HG03095 (cell line): ENCODE measurements around the gene PRRG4.
A peak's percentile ranks its signal among the peaks of the same experiment; 100 is the strongest.
"Not testable (repeated sequence)": the region's sequence is repeated elsewhere in the genome, so short reads cannot be mapped to it uniquely, and the experiment has no call there.

Experiments
- ATAC-seq: cut with Tn5 transposase; IDR thresholded peaks from one replicate; pipeline ENCODE4 v1.9.1; 2021; ENCODE audit warnings: moderate library complexity; ENCODE audit not compliant: unreplicated experiment

Gene PRRG4

GRCh38 chr11:32884770-32885384, 55.1 kb downstream of the PRRG4 start:
- ATAC-seq: no peak

GRCh38 chr11:32885556-32885955, 55.8 kb downstream of the PRRG4 start:
- ATAC-seq: no peak

- ATAC-seq: no peak
Observed at GRCh38 chr11:32886180-32886579, 56.5 kb downstream of the PRRG4 start.

- not testable (repeated sequence) for ATAC-seq
Observed at GRCh38 chr11:32887707-32888383, 58.1 kb downstream of the PRRG4 start.

- not testable (repeated sequence) for ATAC-seq
Observed at GRCh38 chr11:32888384-32888710, 58.6 kb downstream of the PRRG4 start.

- ATAC-seq: no peak
Observed at GRCh38 chr11:32888805-32889204, 59.1 kb downstream of the PRRG4 start.

- no peak for ATAC-seq
Observed at GRCh38 chr11:32890843-32891656, 61.3 kb downstream of the PRRG4 start.

GRCh38 chr11:32891657-32892354, 62.1 kb downstream of the PRRG4 start:
- no peak for ATAC-seq

- ATAC-seq: peak; percentile 61
Observed at GRCh38 chr11:32892355-32893092, 62.8 kb downstream of the PRRG4 start, which contains the start of gene QSER1. Gene QSER1 (plus strand): TSS chr11:32892811. CDS start chr11:32893126, 315 bp downstream.

- ATAC-seq: no peak
Observed at GRCh38 chr11:32893093-32893342, 63.3 kb downstream of the PRRG4 start.

- ATAC-seq: peak; percentile 31
Observed at GRCh38 chr11:32893343-32894148, 63.8 kb downstream of the PRRG4 start.

- ATAC-seq: no peak
Observed at GRCh38 chr11:32894149-32894827, 64.6 kb downstream of the PRRG4 start.

- no peak for ATAC-seq
Observed at GRCh38 chr11:32894921-32895320, 65.2 kb downstream of the PRRG4 start.

- no peak for ATAC-seq
Observed at GRCh38 chr11:32895471-32895870, 65.7 kb downstream of the PRRG4 start.

GRCh38 chr11:32897103-32897502, 67.4 kb downstream of the PRRG4 start:
- ATAC-seq: no peak

- ATAC-seq: no peak
Observed at GRCh38 chr11:32899438-32899837, 69.7 kb downstream of the PRRG4 start.

GRCh38 chr11:32902089-32902665, 72.5 kb downstream of the PRRG4 start:
- no peak for ATAC-seq

GRCh38 chr11:32905028-32905667, 75.4 kb downstream of the PRRG4 start:
- no peak for ATAC-seq
